Fibroblast of pulmonary artery (primary cell): ENCODE measurements around the gene MAP4K4.

Source experiments
- DNase-seq: peaks from one replicate; pipeline ENCODE4 v3.0.0-alpha.2; 2010; ENCODE audit warnings: low read depth
- H3K4me3 ChIP-seq: replicated peaks from 2 replicates; pipeline ENCODE4 v1.5.1; 2011; ENCODE audit warnings: low read depth, mild to moderate bottlenecking, control low read depth, low read length, moderate library complexity
- TF ChIP-seq, protein P1 (sequence below): IDR thresholded peaks from 2 replicates; pipeline ENCODE4 v1.5.1; 2011; ENCODE audit warnings: mild to moderate bottlenecking, control low read depth, low read length, inconsistent platforms; ENCODE audit errors: missing control alignments

Gene MAP4K4

DNA sequence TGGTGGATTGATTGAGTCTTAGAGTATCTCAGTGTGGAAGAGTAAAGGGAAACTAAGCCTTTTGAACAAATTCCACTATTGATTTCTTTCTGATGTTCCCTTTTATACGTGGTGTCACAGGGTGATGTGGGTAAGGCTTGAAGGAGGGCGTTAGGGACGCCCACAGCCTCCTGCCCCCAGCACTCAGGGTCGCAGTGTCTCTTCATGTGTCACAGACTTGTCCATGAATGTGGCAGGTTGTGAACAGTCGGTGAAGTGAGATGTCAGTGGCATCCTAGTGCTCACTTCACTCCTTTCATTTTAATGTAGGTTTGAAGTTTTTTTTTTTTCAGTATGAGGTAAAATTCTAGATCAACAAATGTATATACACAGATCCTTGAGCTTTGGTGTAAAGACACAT is 171.0 kb downstream of the MAP4K4 start:
- no peak overlapping the region for H3K4me3 ChIP-seq
- DNase-seq, result no peak
- TF ChIP-seq, protein P1, sequence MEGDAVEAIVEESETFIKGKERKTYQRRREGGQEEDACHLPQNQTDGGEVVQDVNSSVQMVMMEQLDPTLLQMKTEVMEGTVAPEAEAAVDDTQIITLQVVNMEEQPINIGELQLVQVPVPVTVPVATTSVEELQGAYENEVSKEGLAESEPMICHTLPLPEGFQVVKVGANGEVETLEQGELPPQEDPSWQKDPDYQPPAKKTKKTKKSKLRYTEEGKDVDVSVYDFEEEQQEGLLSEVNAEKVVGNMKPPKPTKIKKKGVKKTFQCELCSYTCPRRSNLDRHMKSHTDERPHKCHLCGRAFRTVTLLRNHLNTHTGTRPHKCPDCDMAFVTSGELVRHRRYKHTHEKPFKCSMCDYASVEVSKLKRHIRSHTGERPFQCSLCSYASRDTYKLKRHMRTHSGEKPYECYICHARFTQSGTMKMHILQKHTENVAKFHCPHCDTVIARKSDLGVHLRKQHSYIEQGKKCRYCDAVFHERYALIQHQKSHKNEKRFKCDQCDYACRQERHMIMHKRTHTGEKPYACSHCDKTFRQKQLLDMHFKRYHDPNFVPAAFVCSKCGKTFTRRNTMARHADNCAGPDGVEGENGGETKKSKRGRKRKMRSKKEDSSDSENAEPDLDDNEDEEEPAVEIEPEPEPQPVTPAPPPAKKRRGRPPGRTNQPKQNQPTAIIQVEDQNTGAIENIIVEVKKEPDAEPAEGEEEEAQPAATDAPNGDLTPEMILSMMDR, result no peak

DNA sequence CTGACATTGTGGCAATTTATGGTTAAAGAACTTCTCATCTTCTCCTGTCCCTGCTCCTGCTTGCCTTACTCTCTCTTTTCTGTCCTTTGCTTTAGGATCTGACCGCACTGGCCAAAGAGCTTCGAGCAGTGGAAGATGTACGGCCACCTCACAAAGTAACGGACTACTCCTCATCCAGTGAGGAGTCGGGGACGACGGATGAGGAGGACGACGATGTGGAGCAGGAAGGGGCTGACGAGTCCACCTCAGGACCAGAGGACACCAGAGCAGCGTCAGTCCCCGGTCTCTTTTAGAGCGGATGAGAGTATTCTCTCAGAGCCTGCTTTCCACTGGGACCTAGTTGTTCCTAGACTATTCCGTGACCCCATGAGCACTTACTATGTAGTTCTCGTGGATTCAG is 172.0 kb downstream of the MAP4K4 start:
- no peak for DNase-seq
- TF ChIP-seq, protein P1, result no peak
- H3K4me3 ChIP-seq, result no peak overlapping the region

DNA sequence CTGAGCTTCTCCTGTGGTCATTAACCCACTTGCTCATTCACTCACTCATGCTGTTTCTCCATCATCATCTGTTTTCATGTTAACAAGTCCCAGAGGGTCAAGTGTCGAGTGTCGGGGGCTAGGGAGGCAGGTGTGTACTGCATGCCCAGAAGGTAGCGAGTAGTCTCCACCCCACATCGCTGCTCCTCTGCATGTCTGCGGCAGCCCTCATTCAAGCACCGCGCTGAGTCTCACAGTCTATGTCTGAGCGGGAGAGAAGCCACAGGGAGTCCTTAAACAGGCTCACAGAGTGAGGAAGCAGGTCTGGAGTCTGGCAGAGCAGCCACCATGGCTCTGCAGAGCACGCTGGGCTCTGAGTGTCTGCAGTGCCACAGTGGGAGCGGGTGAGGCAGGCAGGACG is 172.9 kb downstream of the MAP4K4 start:
- DNase-seq, result no peak
- TF ChIP-seq, protein P1, result no peak
- H3K4me3 ChIP-seq, result no peak overlapping the region

DNA sequence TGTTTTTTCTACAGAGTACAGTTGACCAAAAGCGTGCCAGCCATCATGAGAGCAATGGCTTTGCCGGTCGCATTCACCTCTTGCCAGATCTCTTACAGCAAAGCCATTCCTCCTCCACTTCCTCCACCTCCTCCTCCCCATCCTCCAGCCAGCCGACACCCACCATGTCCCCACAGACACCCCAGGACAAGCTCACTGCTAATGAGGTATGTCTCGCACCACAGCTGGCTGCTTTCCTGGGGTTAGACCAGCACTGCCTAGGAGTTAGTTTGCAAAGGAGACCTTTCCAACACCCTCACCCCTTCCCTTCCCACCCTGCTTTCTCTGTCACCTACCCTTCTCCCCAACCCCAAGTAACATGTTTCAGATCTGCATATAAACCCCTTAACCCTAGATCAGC is 174.0 kb downstream of the MAP4K4 start:
- DNase-seq, result no peak
- TF ChIP-seq, protein P1, result no peak
- no peak overlapping the region for H3K4me3 ChIP-seq

DNA sequence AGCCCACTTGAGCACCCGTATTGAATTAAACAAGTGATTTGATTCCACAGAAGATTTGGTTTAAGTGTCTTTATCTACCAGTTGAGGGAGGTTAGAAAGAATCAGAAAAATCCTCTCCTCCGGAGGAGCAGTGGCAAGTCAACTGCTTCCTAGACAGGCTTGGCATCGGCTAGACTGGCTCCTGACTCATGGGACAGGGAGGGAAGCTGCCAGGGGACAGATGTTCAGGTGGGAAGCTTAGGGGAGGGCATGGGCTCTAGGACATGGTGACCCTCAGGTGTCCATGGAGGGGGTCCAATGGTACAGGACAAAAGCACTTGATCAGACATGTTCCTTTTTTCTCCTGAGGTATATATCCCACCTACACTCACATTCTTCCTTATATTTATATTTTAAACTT is 175.0 kb downstream of the MAP4K4 start:
- TF ChIP-seq, protein P1, result no peak
- no peak overlapping the region for H3K4me3 ChIP-seq
- DNase-seq, result no peak

DNA sequence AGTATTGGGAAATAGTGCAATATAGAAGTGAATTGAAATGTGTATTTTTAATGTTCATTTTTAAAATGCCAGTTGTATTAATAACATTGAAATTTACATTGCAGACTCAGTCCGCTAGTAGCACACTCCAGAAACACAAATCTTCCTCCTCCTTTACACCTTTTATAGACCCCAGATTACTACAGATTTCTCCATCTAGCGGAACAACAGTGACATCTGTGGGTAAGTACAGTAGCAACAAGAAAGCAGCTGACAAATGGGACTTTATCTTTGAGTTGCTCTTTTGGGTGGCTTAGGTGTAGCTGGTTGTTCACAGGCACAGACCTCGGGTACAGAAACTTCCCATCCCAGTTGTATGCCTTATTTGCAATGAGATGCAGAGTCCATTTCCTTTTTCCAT is 176.0 kb downstream of the MAP4K4 start:
- TF ChIP-seq, protein P1, result peak; percentile 14
- DNase-seq, result peak; percentile 24

DNA sequence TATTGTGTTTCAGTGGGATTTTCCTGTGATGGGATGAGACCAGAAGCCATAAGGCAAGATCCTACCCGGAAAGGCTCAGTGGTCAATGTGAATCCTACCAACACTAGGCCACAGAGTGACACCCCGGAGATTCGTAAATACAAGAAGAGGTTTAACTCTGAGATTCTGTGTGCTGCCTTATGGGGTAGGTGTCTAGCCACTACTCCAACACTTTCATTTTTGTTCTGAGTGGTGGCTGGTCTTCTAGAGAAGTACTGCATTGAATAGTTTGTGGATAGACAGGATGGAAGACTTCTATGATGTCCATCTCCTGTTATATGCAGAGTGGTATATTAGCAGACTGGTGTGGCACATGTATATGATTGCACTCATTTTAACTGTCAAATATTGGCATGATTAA is 176.6 kb downstream of the MAP4K4 start:
- TF ChIP-seq, protein P1, result no peak
- DNase-seq, result no peak
- H3K4me3 ChIP-seq, result no peak overlapping the region

More for the DNA sequence above, 176.0 kb downstream of the MAP4K4 start:
- no peak overlapping the region for H3K4me3 ChIP-seq
